Adrenal gland (tissue), 5 donors: Measurements from ENCODE around the gene LHFPL5.

Source experiments
- CTCF ChIP-seq, 6 experiments: fragments of 450-650 bp in 4 of 6; fragments of 200-600 bp in 2 of 6; sonication (generic) in 1 of 6; IDR thresholded peaks; 1 replicate in 5 of 6; 2 replicates in 1 of 6; pipeline versions ENCODE4 v1.5.1 to v1.8.0; 2016 to 2021; ENCODE audit warnings: antibody characterized with exemption in 6 of 6, mild to moderate bottlenecking in 2 of 6, moderate library complexity in 1 of 6
- POLR2A ChIP-seq, 2 donors: fragments of 450-650 bp; IDR thresholded peaks; one replicate each; pipeline ENCODE4 v1.6.1; 2017; ENCODE audit warnings: antibody characterized with exemption in 2 of 2, mild to moderate bottlenecking in 2 of 2, moderate library complexity in 1 of 2
- donor health status: DM: no; HTN: no; CAD: no.

- no peak for TF ChIP-seq CTCF (IDR thresholded peaks at IDR 0.05)
- no peak for TF ChIP-seq POLR2A (IDR thresholded peaks at IDR 0.05)
Measured at GRCh38 chr6:35794536-35795452, 10.4 kb upstream of the LHFPL5 start.
